Trophoblast cell (in vitro differentiated cells and primary cell): ENCODE data around the gene EIF3CL. TPM values are rescaled to one million over a fixed set of nuclear protein-coding genes. Genes with fewer than 3 reads are reported as not detected.
"Not testable (repeated sequence)": the region's sequence is repeated elsewhere in the genome, so short reads cannot be mapped to it uniquely, and the experiment has no call there.

ENCODE experiments used
- DNase-seq, 2 donors: peaks; one replicate each; pipeline ENCODE4 v3.0.0-alpha.2; 2016
- H2AFZ ChIP-seq: 2 replicates; pipeline ENCODE4 v1.6.1; 2013; ENCODE audit warnings: low read length, moderate library complexity, mild to moderate bottlenecking; ENCODE audit not compliant: insufficient read depth, poor library complexity
- H2AK5ac ChIP-seq: 2 replicates; pipeline ENCODE4 v1.6.1; 2013; ENCODE audit warnings: mild to moderate bottlenecking, low read length
- H2BK120ac ChIP-seq: 2 replicates; pipeline ENCODE4 v1.6.1; 2013; ENCODE audit warnings: low read length, mild to moderate bottlenecking, moderate library complexity; ENCODE audit not compliant: insufficient read depth, poor library complexity
- H2BK12ac ChIP-seq: 2 replicates; pipeline ENCODE4 v1.6.1; 2013; ENCODE audit warnings: mild to moderate bottlenecking, low read length, moderate library complexity
- H2BK5ac ChIP-seq: 2 replicates; pipeline ENCODE4 v1.6.1; 2013; ENCODE audit warnings: low read length, low read depth, moderate library complexity, mild to moderate bottlenecking; ENCODE audit not compliant: poor library complexity
- H3K14ac ChIP-seq: 2 replicates; pipeline ENCODE4 v1.6.1; 2013; ENCODE audit warnings: mild to moderate bottlenecking, low read length
- H3K18ac ChIP-seq: 2 replicates; pipeline ENCODE4 v1.6.1; 2013; ENCODE audit warnings: mild to moderate bottlenecking, low read length
- H3K23ac ChIP-seq: 2 replicates; pipeline ENCODE4 v1.6.1; 2013; ENCODE audit warnings: low read length
- H3K27ac ChIP-seq: 2 replicates; pipeline ENCODE4 v1.5.1; 2013; ENCODE audit warnings: low read depth, mild to moderate bottlenecking, inconsistent platforms, low read length, moderate library complexity
- H3K27me3 ChIP-seq: 2 replicates; pipeline ENCODE4 v1.6.1; 2013; ENCODE audit warnings: inconsistent platforms, mild to moderate bottlenecking, low read length, moderate library complexity; ENCODE audit not compliant: insufficient read depth
- H3K36me3 ChIP-seq, 2 experiments: 1 replicate in 1 of 2; 2 replicates in 1 of 2; pipeline ENCODE4 v1.6.1; 2013; ENCODE audit warnings: low read length in 2 of 2, mild to moderate bottlenecking in 2 of 2, moderate library complexity in 1 of 2; ENCODE audit not compliant: insufficient read depth in 2 of 2, control insufficient read depth in 1 of 2
- H3K4ac ChIP-seq: 2 replicates; pipeline ENCODE4 v1.6.1; 2013; ENCODE audit warnings: low read depth, mild to moderate bottlenecking, low read length, moderate library complexity
- H3K4me1 ChIP-seq, 2 experiments: 1 replicate in 1 of 2; 2 replicates in 1 of 2; pipeline ENCODE4 v1.6.1; 2013; ENCODE audit warnings: low read length in 2 of 2, mild to moderate bottlenecking in 2 of 2, moderate library complexity in 1 of 2; ENCODE audit not compliant: insufficient read depth in 2 of 2, control insufficient read depth in 1 of 2
- H3K4me2 ChIP-seq: 2 replicates; pipeline ENCODE4 v1.6.1; 2013; ENCODE audit warnings: inconsistent platforms, mild to moderate bottlenecking, low read length, moderate library complexity
- H3K4me3 ChIP-seq: 2 replicates; pipeline ENCODE4 v1.5.1; 2013; ENCODE audit warnings: mild to moderate bottlenecking, low read depth, low read length, inconsistent platforms
- H3K79me1 ChIP-seq: one replicate; pipeline ENCODE4 v1.6.1; 2013; ENCODE audit warnings: low read length
- H3K79me2 ChIP-seq: 2 replicates; pipeline ENCODE4 v1.6.1; 2013; ENCODE audit warnings: low read length, mild to moderate bottlenecking; ENCODE audit not compliant: control insufficient read depth, insufficient read depth, poor library complexity
- H3K9ac ChIP-seq: 2 replicates; pipeline ENCODE4 v1.6.1; 2013; ENCODE audit warnings: mild to moderate bottlenecking, low read length
- H3K9me3 ChIP-seq: 2 replicates; pipeline ENCODE4 v1.6.1; 2013; ENCODE audit warnings: low read depth, mild to moderate bottlenecking, control low read depth, inconsistent platforms, low read length; ENCODE audit not compliant: insufficient read depth
- H4K12ac ChIP-seq: 2 replicates; pipeline ENCODE4 v1.6.1; 2013; ENCODE audit warnings: low read depth, mild to moderate bottlenecking, low read length, moderate library complexity
- H4K8ac ChIP-seq: 2 replicates; pipeline ENCODE4 v1.6.1; 2013; ENCODE audit warnings: low read depth, mild to moderate bottlenecking, low read length, moderate library complexity
- H4K91ac ChIP-seq: one replicate; pipeline ENCODE4 v1.6.1; 2013; ENCODE audit warnings: low read depth, mild to moderate bottlenecking, low read length, moderate library complexity
- WGBS: extraction: QIAGEN DNeasy Blood & Tissue Kit; methylation state at CpG from one replicate; pipeline ENCODE4 v1.1.7; 2013; ENCODE audit warnings: missing lambda C conversion rate; ENCODE audit not compliant: insufficient read length, insufficient coverage; ENCODE audit errors: extremely low coverage; 5-methylcytosine and 5-hydroxymethylcytosine counted together
- polyA plus RNA-seq: library from polyadenylated mRNA; stranded (reverse); fragments of 200-250 nt; gene quantifications from 2 replicates; pipeline ENCODE4 v1.2.3, GENCODE V29; 2013

EIF3CL gene, protein sequence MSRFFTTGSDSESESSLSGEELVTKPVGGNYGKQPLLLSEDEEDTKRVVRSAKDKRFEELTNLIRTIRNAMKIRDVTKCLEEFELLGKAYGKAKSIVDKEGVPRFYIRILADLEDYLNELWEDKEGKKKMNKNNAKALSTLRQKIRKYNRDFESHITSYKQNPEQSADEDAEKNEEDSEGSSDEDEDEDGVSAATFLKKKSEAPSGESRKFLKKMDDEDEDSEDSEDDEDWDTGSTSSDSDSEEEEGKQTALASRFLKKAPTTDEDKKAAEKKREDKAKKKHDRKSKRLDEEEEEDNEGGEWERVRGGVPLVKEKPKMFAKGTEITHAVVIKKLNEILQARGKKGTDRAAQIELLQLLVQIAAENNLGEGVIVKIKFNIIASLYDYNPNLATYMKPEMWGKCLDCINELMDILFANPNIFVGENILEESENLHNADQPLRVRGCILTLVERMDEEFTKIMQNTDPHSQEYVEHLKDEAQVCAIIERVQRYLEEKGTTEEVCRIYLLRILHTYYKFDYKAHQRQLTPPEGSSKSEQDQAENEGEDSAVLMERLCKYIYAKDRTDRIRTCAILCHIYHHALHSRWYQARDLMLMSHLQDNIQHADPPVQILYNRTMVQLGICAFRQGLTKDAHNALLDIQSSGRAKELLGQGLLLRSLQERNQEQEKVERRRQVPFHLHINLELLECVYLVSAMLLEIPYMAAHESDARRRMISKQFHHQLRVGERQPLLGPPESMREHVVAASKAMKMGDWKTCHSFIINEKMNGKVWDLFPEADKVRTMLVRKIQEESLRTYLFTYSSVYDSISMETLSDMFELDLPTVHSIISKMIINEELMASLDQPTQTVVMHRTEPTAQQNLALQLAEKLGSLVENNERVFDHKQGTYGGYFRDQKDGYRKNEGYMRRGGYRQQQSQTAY
- polyA plus RNA-seq, result 122 and 127 TPM in 2 replicates

DNA sequence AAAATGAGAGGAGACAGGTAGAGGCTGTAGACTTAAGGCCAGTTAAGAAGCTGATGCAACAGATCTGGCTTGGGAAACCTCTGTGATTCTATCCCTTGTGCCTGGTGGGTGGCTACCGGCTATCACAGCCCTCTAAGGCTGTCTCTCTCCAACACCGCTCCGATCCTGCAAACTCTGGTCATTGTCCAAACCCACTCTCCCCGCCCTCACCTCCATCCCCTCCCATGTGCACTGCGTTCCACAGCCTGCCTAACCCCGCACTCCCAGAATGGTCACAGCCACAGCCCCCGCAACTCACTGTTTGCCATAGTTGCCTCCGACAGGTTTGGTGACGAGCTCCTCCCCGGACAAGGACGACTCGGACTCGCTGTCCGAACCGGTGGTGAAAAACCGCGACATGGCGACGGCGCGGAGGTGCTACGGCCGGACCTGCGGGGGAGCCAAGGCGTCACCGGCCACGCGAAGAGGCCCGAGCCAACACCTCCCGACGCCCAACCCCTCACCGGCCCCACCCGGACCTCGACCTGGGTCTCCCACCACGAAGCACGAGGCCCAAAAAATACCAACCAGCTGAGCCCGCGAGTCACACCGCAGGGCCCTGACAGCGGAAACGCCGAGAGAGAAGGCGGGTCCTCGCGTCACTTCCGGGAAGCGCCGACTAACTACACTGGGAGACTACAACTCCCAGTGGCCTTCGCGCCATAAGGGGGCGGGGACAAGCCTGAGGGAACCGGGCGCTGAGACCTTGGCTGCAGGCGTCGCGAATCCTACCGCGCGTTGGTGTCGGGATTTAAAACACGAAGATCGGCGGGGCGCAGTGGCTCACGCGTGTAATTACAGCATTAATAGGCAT is at the start of gene EIF3CL:
Gene EIF3CL, minus strand, starts transcription at position 622 of the 853 bp plus-strand sequence. Its CDS starts 223 bp downstream, at position 399.
- H3K9ac ChIP-seq, H3K18ac ChIP-seq, H3K23ac ChIP-seq, H3K4ac ChIP-seq, H3K79me2 ChIP-seq, H2BK5ac ChIP-seq, H4K12ac ChIP-seq, H3K27me3 ChIP-seq, H3K4me3 ChIP-seq, H2AK5ac ChIP-seq, H3K79me1 ChIP-seq, H3K36me3 ChIP-seq, DNase-seq, H3K9me3 ChIP-seq, H2BK120ac ChIP-seq, H3K27ac ChIP-seq, H4K8ac ChIP-seq, H4K91ac ChIP-seq, H3K14ac ChIP-seq, H2BK12ac ChIP-seq, H2AFZ ChIP-seq, H3K4me1 ChIP-seq: not testable (repeated sequence)
- WGBS, result no CpG with 5 or more reads among the region's 66 CpGs
- peak within 1 kb of the TSS; percentile 53 for H3K4me2 ChIP-seq

DNA sequence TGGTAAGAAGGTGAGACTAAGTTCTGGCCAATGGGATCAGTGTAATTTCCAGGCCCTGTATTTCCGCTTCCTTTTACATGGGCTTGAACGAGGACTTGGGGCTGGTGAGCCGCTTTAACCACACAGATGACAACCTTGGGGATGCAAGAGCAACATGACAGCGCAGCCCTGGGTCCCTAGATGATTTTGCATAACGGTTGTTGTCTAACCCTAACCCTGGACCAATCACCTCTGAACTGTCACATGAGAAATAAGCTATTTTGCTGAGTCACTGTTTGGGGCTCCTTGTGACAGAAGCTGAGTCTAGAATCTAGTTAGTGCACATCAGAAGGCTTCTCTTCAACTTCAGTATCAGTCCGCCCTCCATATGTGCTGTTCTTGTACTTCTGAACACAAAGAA is 43.4 kb upstream of the EIF3CL start:
- no CpG with 5 or more reads among the region's 6 CpGs for WGBS
- not testable (repeated sequence) for H2BK12ac ChIP-seq, H2AK5ac ChIP-seq, H3K4me2 ChIP-seq, H3K23ac ChIP-seq, H3K79me1 ChIP-seq, H3K79me2 ChIP-seq, H2BK120ac ChIP-seq, DNase-seq, H3K27me3 ChIP-seq, H3K27ac ChIP-seq, H3K36me3 ChIP-seq, H4K8ac ChIP-seq, H3K4me1 ChIP-seq, H2BK5ac ChIP-seq, H4K12ac ChIP-seq, H3K18ac ChIP-seq, H2AFZ ChIP-seq, H3K9me3 ChIP-seq, H3K9ac ChIP-seq, H3K4me3 ChIP-seq, H3K4ac ChIP-seq, H4K91ac ChIP-seq, H3K14ac ChIP-seq

DNA sequence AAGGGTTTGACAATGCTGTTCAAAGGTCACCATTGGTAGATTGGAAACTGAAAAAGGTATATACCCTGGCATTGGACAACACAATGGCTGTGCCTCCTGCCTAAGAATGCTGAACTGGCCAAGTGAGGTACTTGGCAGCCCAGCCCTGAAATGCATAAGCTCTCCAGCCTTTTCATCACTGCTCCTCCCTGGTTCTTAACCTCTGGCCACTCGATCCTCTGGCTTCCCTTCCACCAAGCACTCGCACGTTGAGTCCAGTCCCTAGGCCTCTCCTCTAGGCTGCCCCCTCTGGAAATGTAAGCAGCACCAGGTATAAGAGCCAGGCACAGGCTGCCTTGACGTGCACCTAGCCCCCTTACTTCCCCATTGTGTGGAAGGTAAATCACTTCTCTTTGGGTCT is 42.7 kb upstream of the EIF3CL start:
- H4K8ac ChIP-seq, H2AFZ ChIP-seq, DNase-seq: not testable (repeated sequence)

DNA sequence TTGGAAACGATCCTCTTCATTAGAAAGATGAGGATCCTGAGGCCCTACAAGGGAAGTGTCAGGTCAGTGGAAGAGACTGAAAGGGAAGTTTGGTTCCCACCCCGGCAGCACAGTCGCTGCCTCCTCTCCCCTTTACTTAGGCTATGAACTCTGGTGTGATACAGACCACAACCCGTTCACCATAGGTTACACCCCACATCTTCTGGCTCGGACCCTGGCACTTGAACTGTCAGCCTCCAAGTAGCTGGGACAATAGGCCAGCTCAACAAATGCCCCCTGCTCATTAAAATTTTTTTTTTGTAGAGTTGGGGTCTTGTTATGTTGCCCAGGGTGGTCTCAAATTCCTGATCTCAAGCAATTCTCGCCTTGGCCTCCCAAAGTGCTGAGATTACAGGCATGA is 40.3 kb upstream of the EIF3CL start:
- H2BK12ac ChIP-seq, DNase-seq, H4K8ac ChIP-seq, H3K14ac ChIP-seq, H3K4me3 ChIP-seq, H4K12ac ChIP-seq, H2BK5ac ChIP-seq, H3K36me3 ChIP-seq, H3K79me1 ChIP-seq, H3K27ac ChIP-seq, H2AK5ac ChIP-seq, H2AFZ ChIP-seq, H3K4me2 ChIP-seq, H3K4me1 ChIP-seq, H4K91ac ChIP-seq, H3K4ac ChIP-seq, H3K18ac ChIP-seq, H3K9ac ChIP-seq, H3K9me3 ChIP-seq, H3K23ac ChIP-seq, H3K79me2 ChIP-seq, H3K27me3 ChIP-seq, H2BK120ac ChIP-seq: not testable (repeated sequence)
- WGBS, result no CpG with 5 or more reads among the region's 6 CpGs

More for the DNA sequence above, 42.7 kb upstream of the EIF3CL start:
- H3K27me3 ChIP-seq, H4K12ac ChIP-seq, H3K23ac ChIP-seq, H3K4me2 ChIP-seq, H3K27ac ChIP-seq, H3K4me3 ChIP-seq, H3K9ac ChIP-seq, H3K79me2 ChIP-seq, H2BK12ac ChIP-seq, H4K91ac ChIP-seq, H3K18ac ChIP-seq, H3K36me3 ChIP-seq, H2BK5ac ChIP-seq, H3K14ac ChIP-seq, H3K79me1 ChIP-seq, H3K9me3 ChIP-seq, H3K4ac ChIP-seq, H2BK120ac ChIP-seq, H3K4me1 ChIP-seq, H2AK5ac ChIP-seq: not testable (repeated sequence)
- no CpG with 5 or more reads among the region's 4 CpGs for WGBS
